Liver (tissue), 9 donors: ENCODE results near the gene TMBIM6. TPM values are rescaled to one million over a fixed set of nuclear protein-coding genes. Genes with fewer than 3 reads are reported as not detected.

Experiments used
- DNase-seq: peaks from one replicate; pipeline ENCODE4 v3.0.0-alpha.2; 2017; ENCODE audit warnings: low spot score
- H3K27ac ChIP-seq, 2 donors: one replicate each; pipeline ENCODE4 v1.7.0; 2013; ENCODE audit warnings: inconsistent platforms in 2 of 2, low read length in 2 of 2, control low read depth in 1 of 2, low read depth in 1 of 2, mild to moderate bottlenecking in 1 of 2
- H3K27me3 ChIP-seq, 4 donors: one replicate each; pipeline versions ENCODE4 v1.6.1 to v1.7.0; 2013; ENCODE audit warnings: low read length in 3 of 4, inconsistent platforms in 1 of 4, mild to moderate bottlenecking in 1 of 4, moderate library complexity in 1 of 4; ENCODE audit not compliant: control insufficient read depth in 4 of 4, insufficient read depth in 4 of 4
- H3K36me3 ChIP-seq, 4 donors: one replicate each; pipeline versions ENCODE4 v1.6.1 to v1.7.0; 2013; ENCODE audit warnings: low read length in 3 of 4, mild to moderate bottlenecking in 3 of 4, low read depth in 1 of 4, moderate library complexity in 1 of 4; ENCODE audit not compliant: control insufficient read depth in 4 of 4, insufficient read depth in 3 of 4
- H3K4me1 ChIP-seq, 4 donors: one replicate each; pipeline versions ENCODE4 v1.6.1 to v1.7.0; 2013; ENCODE audit warnings: low read length in 3 of 4, mild to moderate bottlenecking in 3 of 4, moderate library complexity in 1 of 4; ENCODE audit not compliant: control insufficient read depth in 4 of 4, insufficient read depth in 4 of 4
- H3K4me3 ChIP-seq, 3 donors: one replicate each; pipeline versions ENCODE4 v1.6.1 to v1.7.0; 2013; ENCODE audit warnings: low read length in 3 of 3, control low read depth in 1 of 3, low read depth in 1 of 3, mild to moderate bottlenecking in 1 of 3
- H3K9ac ChIP-seq, 2 donors: one replicate each; pipeline ENCODE4 v1.7.0; 2013; ENCODE audit warnings: low read length in 2 of 2, mild to moderate bottlenecking in 2 of 2, moderate library complexity in 2 of 2, control low read depth in 1 of 2, low read depth in 1 of 2
- H3K9me3 ChIP-seq, 4 donors: one replicate each; pipeline versions ENCODE4 v1.6.1 to v1.7.0; 2013; ENCODE audit warnings: low read length in 3 of 4; ENCODE audit not compliant: control insufficient read depth in 4 of 4
- ATF3 ChIP-seq: IDR thresholded peaks from 2 replicates; pipeline ENCODE4 v1.6.1; 2016; ENCODE audit warnings: antibody characterized with exemption
- EGR1 ChIP-seq, 2 donors: IDR thresholded peaks; 2 replicates each; pipeline ENCODE4 v1.6.1; 2016 to 2018; ENCODE audit warnings: antibody characterized with exemption in 2 of 2, low read depth in 2 of 2
- FOXA1 ChIP-seq: IDR thresholded peaks from 2 replicates; pipeline ENCODE4 v1.6.1; 2016; ENCODE audit warnings: antibody characterized with exemption
- FOXA2 ChIP-seq: IDR thresholded peaks from 2 replicates; pipeline ENCODE4 v1.6.1; 2016; ENCODE audit warnings: antibody characterized with exemption
- GABPA ChIP-seq, 2 donors: IDR thresholded peaks in 1 of 2; conservative IDR thresholded peaks in 1 of 2; 2 replicates each; pipeline ENCODE4 v1.6.1; 2016; ENCODE audit warnings: antibody characterized with exemption in 2 of 2, mild to moderate bottlenecking in 1 of 2, moderate library complexity in 1 of 2
- HNF4A ChIP-seq, 2 donors: conservative IDR thresholded peaks; 2 replicates each; pipeline ENCODE4 v1.6.1; 2016; ENCODE audit warnings: antibody characterized with exemption in 2 of 2, mild to moderate bottlenecking in 2 of 2
- JUND ChIP-seq, 2 donors: IDR thresholded peaks; 2 replicates each; pipeline ENCODE4 v1.6.1; 2016; ENCODE audit warnings: antibody characterized with exemption in 2 of 2
- NR2F2 ChIP-seq: IDR thresholded peaks from 2 replicates; pipeline ENCODE4 v1.6.1; 2016; ENCODE audit warnings: antibody characterized with exemption
- RAD21 ChIP-seq, 2 donors: IDR thresholded peaks; 2 replicates each; pipeline ENCODE4 v1.6.1; 2016; ENCODE audit warnings: antibody characterized with exemption in 2 of 2, mild to moderate bottlenecking in 2 of 2
- RXRA ChIP-seq, 2 donors: IDR thresholded peaks; 2 replicates each; pipeline ENCODE4 v1.6.1; 2017 to 2018; ENCODE audit warnings: antibody characterized with exemption in 2 of 2, mild to moderate bottlenecking in 1 of 2
- SP1 ChIP-seq: IDR thresholded peaks from 2 replicates; pipeline ENCODE4 v1.6.1; 2018; ENCODE audit warnings: antibody characterized with exemption, mild to moderate bottlenecking
- TAF1 ChIP-seq: conservative IDR thresholded peaks from 2 replicates; pipeline ENCODE4 v1.6.1; 2016; ENCODE audit warnings: antibody characterized with exemption, mild to moderate bottlenecking
- YY1 ChIP-seq: IDR thresholded peaks from 2 replicates; pipeline ENCODE4 v1.6.1; 2016; ENCODE audit warnings: antibody characterized with exemption, mild to moderate bottlenecking
- ZBTB33 ChIP-seq: IDR thresholded peaks from 2 replicates; pipeline ENCODE4 v1.6.1; 2016; ENCODE audit warnings: antibody characterized with exemption
- WGBS: extraction: QIAGEN DNeasy Blood & Tissue Kit; methylation state at CpG from one replicate; pipeline ENCODE4 v1.1.7; 2013; 5-methylcytosine and 5-hydroxymethylcytosine counted together
- polyA plus RNA-seq, 2 donors: library from polyadenylated mRNA; stranded (reverse) in 1 of 2; unstranded in 1 of 2; fragments of 200-250 nt in 1 of 2; fragments of >200 nt in 1 of 2; fragmentation: Nextera tagmentation in 1 of 2; extraction: Ambion mirVana in 1 of 2; gene quantifications; one replicate each; pipeline versions ENCODE4 v1.2.1 to v1.2.3, GENCODE V29; 2013 to 2015
- total RNA-seq, 2 donors: library from RNA; depleted of rRNA; stranded (reverse); fragments of >200 nt; gene quantifications; one replicate each; pipeline ENCODE4 v1.2.3, GENCODE V29; 2014
- TF ChIP-seq, protein P1 (sequence below): IDR thresholded peaks from 2 replicates; pipeline ENCODE4 v1.6.1; 2016; ENCODE audit warnings: antibody characterized with exemption, mild to moderate bottlenecking
- TF ChIP-seq, protein P2 (sequence below): fragments of 150-350 bp; IDR thresholded peaks from 2 replicates; pipeline ENCODE4 v1.5.1; 2017; ENCODE audit warnings: improper control_type of control experiment, low read depth, low read length; ENCODE audit not compliant: missing input control
- TF ChIP-seq, protein P3 (sequence below): IDR thresholded peaks from 2 replicates; pipeline ENCODE4 v1.6.1; 2016; ENCODE audit warnings: antibody characterized with exemption
- donor health status: healthy.
- donor health status: healthy.
- donor health status: healthy.
- donor health status: healthy.
- donor health status: healthy.

The TMBIM6 gene
- total and polyA plus RNA-seq, 4 donors: 464 to 1,207 (median 713) TPM

DNA sequence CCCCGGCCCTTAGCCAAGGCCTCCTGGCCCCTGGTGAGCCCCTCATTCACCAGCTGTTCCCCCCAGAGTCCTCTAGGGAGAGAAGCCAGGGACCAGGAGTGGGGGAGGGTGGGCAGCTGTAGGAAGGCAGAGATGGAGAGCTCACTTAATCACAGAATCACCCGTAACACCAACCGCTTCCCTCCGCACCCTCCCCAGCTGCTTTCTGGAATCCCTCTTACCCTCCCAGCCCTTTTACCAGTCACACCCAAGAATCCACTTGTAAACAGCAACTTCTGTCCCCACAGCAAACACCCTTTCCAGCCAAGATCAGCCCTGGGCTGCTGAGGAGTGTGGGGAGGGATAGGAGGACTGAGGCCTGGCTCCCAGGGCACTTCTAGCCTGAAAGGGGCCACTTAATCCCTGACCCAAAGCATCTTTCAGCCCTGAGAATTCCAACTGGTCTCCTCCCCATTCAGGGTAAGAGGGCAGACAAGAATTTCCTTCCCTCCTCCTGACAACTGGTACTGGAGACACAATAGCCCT, 68.1 kb downstream of the TMBIM6 start:
- H3K36me3 ChIP-seq: peaks cover 3 to 9% (median 6%) of the 10 kb centered on the region in 4 donors
- no peaks in the 10 kb centered on the region for H3K9me3 ChIP-seq
- H3K4me1 ChIP-seq: no peaks in the 10 kb centered on the region
- H3K9ac ChIP-seq: no peak overlapping the region
- WGBS: 84% methylated on average over 4 of the region's 4 CpGs
- no peak overlapping the region for H3K4me3 ChIP-seq
- H3K27ac ChIP-seq: peak overlapping the region; percentile 16 to 33
- no peak for DNase-seq
- TF ChIP-seq FOXA1: no peak
- TF ChIP-seq RAD21 (IDR thresholded peaks at IDR 0.05): no peak
- TF ChIP-seq, protein P1, sequence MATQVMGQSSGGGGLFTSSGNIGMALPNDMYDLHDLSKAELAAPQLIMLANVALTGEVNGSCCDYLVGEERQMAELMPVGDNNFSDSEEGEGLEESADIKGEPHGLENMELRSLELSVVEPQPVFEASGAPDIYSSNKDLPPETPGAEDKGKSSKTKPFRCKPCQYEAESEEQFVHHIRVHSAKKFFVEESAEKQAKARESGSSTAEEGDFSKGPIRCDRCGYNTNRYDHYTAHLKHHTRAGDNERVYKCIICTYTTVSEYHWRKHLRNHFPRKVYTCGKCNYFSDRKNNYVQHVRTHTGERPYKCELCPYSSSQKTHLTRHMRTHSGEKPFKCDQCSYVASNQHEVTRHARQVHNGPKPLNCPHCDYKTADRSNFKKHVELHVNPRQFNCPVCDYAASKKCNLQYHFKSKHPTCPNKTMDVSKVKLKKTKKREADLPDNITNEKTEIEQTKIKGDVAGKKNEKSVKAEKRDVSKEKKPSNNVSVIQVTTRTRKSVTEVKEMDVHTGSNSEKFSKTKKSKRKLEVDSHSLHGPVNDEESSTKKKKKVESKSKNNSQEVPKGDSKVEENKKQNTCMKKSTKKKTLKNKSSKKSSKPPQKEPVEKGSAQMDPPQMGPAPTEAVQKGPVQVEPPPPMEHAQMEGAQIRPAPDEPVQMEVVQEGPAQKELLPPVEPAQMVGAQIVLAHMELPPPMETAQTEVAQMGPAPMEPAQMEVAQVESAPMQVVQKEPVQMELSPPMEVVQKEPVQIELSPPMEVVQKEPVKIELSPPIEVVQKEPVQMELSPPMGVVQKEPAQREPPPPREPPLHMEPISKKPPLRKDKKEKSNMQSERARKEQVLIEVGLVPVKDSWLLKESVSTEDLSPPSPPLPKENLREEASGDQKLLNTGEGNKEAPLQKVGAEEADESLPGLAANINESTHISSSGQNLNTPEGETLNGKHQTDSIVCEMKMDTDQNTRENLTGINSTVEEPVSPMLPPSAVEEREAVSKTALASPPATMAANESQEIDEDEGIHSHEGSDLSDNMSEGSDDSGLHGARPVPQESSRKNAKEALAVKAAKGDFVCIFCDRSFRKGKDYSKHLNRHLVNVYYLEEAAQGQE: no peak
- no peak for TF ChIP-seq EGR1 (IDR thresholded peaks at IDR 0.05; ENCODE audit: low read depth in 2 of 2)
- TF ChIP-seq RXRA (IDR thresholded peaks at IDR 0.05): no peak
- TF ChIP-seq NR2F2: no peak
- no peak for TF ChIP-seq FOXA2
- no peaks in the 10 kb centered on the region for H3K27me3 ChIP-seq

DNA sequence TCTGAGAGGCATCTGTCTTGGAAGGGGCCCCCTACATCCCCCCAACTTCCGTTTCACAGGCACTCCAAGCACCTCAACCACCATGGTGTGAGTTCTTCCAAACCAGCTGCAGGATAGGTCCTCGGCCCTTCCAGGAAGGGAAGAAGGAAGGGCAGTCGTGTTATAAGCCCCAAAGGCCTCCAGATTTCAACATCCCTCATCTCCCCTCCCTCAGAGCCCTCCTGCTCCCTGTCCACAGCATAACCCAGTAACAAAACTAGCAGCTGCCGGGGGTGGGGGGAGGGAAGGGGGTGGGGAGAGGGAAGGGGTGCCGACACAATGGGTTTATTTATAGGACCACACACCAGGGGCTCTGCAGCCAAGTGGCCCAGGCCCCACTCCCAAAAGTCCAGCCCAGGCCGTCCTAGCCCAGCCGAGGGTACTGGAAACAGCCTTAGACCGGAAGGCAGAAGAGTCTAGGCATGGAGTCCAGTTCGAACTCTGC, 68.6 kb downstream of the TMBIM6 start:
- TF ChIP-seq RAD21 (IDR thresholded peaks at IDR 0.05) (no peak), YY1 (no peak), ZBTB33 (no peak), TAF1 (no peak), EGR1 (IDR thresholded peaks at IDR 0.05; ENCODE audit: low read depth in 2 of 2) (no peak), JUND (IDR thresholded peaks at IDR 0.05) (no peak), GABPA (IDR thresholded peaks at IDR 0.05 in 1 of 2, conservative IDR thresholded peaks at IDR 0.05 in 1 of 2) (no peak), HNF4A (conservative IDR thresholded peaks at IDR 0.05) (no peak), FOXA2 (no peak), RXRA (IDR thresholded peaks at IDR 0.05) (no peak), SP1 (no peak), FOXA1 (no peak), ATF3 (no peak)
- TF ChIP-seq, protein P1: no peak
- TF ChIP-seq, protein P2, sequence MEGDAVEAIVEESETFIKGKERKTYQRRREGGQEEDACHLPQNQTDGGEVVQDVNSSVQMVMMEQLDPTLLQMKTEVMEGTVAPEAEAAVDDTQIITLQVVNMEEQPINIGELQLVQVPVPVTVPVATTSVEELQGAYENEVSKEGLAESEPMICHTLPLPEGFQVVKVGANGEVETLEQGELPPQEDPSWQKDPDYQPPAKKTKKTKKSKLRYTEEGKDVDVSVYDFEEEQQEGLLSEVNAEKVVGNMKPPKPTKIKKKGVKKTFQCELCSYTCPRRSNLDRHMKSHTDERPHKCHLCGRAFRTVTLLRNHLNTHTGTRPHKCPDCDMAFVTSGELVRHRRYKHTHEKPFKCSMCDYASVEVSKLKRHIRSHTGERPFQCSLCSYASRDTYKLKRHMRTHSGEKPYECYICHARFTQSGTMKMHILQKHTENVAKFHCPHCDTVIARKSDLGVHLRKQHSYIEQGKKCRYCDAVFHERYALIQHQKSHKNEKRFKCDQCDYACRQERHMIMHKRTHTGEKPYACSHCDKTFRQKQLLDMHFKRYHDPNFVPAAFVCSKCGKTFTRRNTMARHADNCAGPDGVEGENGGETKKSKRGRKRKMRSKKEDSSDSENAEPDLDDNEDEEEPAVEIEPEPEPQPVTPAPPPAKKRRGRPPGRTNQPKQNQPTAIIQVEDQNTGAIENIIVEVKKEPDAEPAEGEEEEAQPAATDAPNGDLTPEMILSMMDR: no peak
- TF ChIP-seq, protein P3, sequence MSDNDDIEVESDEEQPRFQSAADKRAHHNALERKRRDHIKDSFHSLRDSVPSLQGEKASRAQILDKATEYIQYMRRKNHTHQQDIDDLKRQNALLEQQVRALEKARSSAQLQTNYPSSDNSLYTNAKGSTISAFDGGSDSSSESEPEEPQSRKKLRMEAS: no peak
- 75% methylated on average over 9 of the region's 9 CpGs for WGBS
- no peaks in the 10 kb centered on the region for H3K27me3 ChIP-seq
- no peak for DNase-seq
- H3K4me1 ChIP-seq: no peaks in the 10 kb centered on the region
- no peaks in the 10 kb centered on the region for H3K9me3 ChIP-seq
- no peak overlapping the region for H3K9ac ChIP-seq
- peaks cover 2 to 4% (median 3%) of the 10 kb centered on the region in 4 donors for H3K36me3 ChIP-seq
- H3K27ac ChIP-seq: no peak overlapping the region
- no peak overlapping the region for H3K4me3 ChIP-seq
